ENCODE data around the gene ATP6V0B. TPM values are rescaled to one million over a fixed set of nuclear protein-coding genes. Genes with fewer than 3 reads are reported as not detected.
A peak's percentile ranks its signal among the peaks of the same experiment; 100 is the strongest.

ATP6V0B gene
- total and polyA plus RNA-seq, 2 of the 4 experiments (the other 2 are of a cell fraction): 72.1 to 169 TPM

DNA sequence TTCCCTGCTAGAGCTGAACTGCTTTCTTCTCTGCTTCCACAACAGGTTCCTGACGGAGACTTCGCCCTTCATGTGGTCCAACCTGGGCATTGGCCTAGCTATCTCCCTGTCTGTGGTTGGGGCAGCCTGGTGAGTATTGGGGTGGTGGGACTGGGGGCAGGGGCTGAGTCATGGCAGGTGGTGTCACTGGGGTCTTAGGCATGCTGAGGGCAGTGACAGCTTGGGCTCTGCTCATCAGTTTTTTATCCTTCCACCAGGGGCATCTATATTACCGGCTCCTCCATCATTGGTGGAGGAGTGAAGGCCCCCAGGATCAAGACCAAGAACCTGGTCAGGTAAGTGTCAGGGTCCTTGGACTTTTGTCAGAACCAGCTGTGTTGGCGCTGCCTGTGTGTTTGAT lies 1.3 kb downstream of the ATP6V0B start:
- Histone ChIP-seq H3K36me3 (ENCODE audit: control insufficient read depth, insufficient read depth, low read length) (peaks cover 25% of the 10 kb centered on the region), H3K9me1 (ENCODE audit: insufficient read depth, low read length) (peaks cover 35% of the 10 kb centered on the region), H2BK120ac (ENCODE audit: low read depth, low read length) (no peak overlapping the region), H3K9ac (ENCODE audit: low read depth, low read length) (peak overlapping the region; percentile 71), H4K20me1 (ENCODE audit: insufficient read depth, low read length) (peaks cover 27% of the 10 kb centered on the region), H3K79me1 (ENCODE audit: low read depth in 1 of 2, low read length in 2 of 2) (peaks cover 39 to 61% of the 10 kb centered on the region in 2 experiments; a peak in 3 of 4 replicates), H3K4me2 (ENCODE audit: low read depth, low read length) (peak overlapping the region; percentile 65), H2AFZ (replicated peaks; ENCODE audit: low read length, poor library complexity) (no peak overlapping the region), H2AK9ac (replicated peaks; ENCODE audit: low read depth, low read length, poor library complexity) (peak overlapping the region; percentile 94), H3K27me3 (ENCODE audit: control insufficient read depth, insufficient read depth, low read length) (no peaks in the 10 kb centered on the region), H2AK5ac (ENCODE audit: low read depth, low read length) (peak overlapping the region; percentile 76; the same call in 1 of the 2 replicates), H3K4ac (ENCODE audit: low read depth, low read length) (no peak overlapping the region), H3K18ac (ENCODE audit: low read depth, low read length) (no peak overlapping the region), H3K4me1 (ENCODE audit: control insufficient read depth, insufficient read depth, low read length) (peaks cover 23% of the 10 kb centered on the region), H3K27ac (ENCODE audit: insufficient read depth, low read length) (peak overlapping the region; percentile 73; the same call in 1 of the 2 replicates), H3K23ac (ENCODE audit: low read depth, low read length) (peak overlapping the region; percentile 86; the same call in 1 of the 2 replicates), H2BK20ac (ENCODE audit: low read depth, low read length) (no peak overlapping the region), H3K9me3 (ENCODE audit: control insufficient read depth, insufficient read depth, low read length) (no peaks in the 10 kb centered on the region), H3K4me3 (ENCODE audit: insufficient read depth, low read depth, low read length) (peak overlapping the region; percentile 76; the same call in 1 of the 2 replicates), H4K8ac (ENCODE audit: low read depth in 2 of 2, low read length in 2 of 2) (no peak overlapping the region), H2BK15ac (ENCODE audit: low read depth, low read length) (no peak overlapping the region), H2BK5ac (ENCODE audit: low read depth, low read length, poor library complexity, severe bottlenecking) (no peak overlapping the region), H3K14ac (replicated peaks; ENCODE audit: low read depth, low read length) (no peak overlapping the region), H4K5ac (ENCODE audit: low read depth, low read length) (no peak overlapping the region), H4K91ac (ENCODE audit: insufficient read depth, low read depth, low read length) (no peak overlapping the region), H3K56ac (ENCODE audit: extremely low read depth, insufficient read depth, low read length) (no peak overlapping the region)
- dilution Hi-C loops (cut with HindIII; ENCODE audit: low sequenced_read_pairs, unreplicated experiment): no loop called here
- DNase-seq (no peak), ATAC-seq (ENCODE audit: low read depth) (no peak)
- ChIA-PET CTCF (no interaction called here), POLR2A (ENCODE audit: unreplicated experiment) (no interaction called here)
- WGBS, 2 experiments (ENCODE audit: extremely low coverage in 2 of 2, insufficient read length in 1 of 2): no CpG with 5 or more reads among the region's 4 CpGs
- TF ChIP-seq CEBPB (IDR thresholded peaks at IDR 0.05; ENCODE audit: low read depth, low read length): no peak
- no peak for TF ChIP-seq RFX5 (IDR thresholded peaks at IDR 0.05; ENCODE audit: low read depth, low read length)
- TF ChIP-seq MAZ (IDR thresholded peaks at IDR 0.05; ENCODE audit: borderline replicate concordance, low read depth, low read length): no peak
- no peak for TF ChIP-seq SMC3 (IDR thresholded peaks at IDR 0.05; ENCODE audit: low read depth, low read length)
- no TSS peak for BruUV-seq (replicated peaks)
- intact Hi-C loops (cut with micrococcal nuclease): no loop called here
- in situ Hi-C loops (cut with MboI; ENCODE audit: low sequenced_read_pairs): no loop called here

Data from IMR-90 (cell line).